IMR-90 (cell line): Measurements from ENCODE around the gene ZNF667. TPM values are rescaled to one million over a fixed set of nuclear protein-coding genes. Genes with fewer than 3 reads are reported as not detected.
A peak's percentile ranks its signal among the peaks of the same experiment; 100 is the strongest.

Experiments used
- ATAC-seq: fragments of 200-7000 bp; cut with Tn5 transposase; 2 replicates; pipeline ENCODE4 v1.9.1; 2020; ENCODE audit warnings: low read depth, mild to moderate bottlenecking, moderate library complexity
- BruUV-seq: library from RNA; stranded (reverse); fragments of 400-500 nt; replicated peaks from 2 replicates; lab custom pipeline; 2021; lab: Mats Ljungman, UMichigan
- CTCF ChIA-PET: fragments of 300-600 bp; formaldehyde crosslinking; extraction: SDS; loops from one replicate; lab custom pipeline; 2021; ENCODE audit warnings: antibody characterized with exemption; lab: Yijun Ruan, JAX
- POLR2A ChIA-PET: fragments of 300-600 bp; sonication (Branson Sonifier 250); formaldehyde crosslinking; loops from one replicate; lab custom pipeline; 2022; ENCODE audit warnings: antibody characterized with exemption; ENCODE audit not compliant: unreplicated experiment; lab: Charles Lee
- DNase-seq: peaks from one replicate; pipeline ENCODE4 v3.0.0; 2013
- H2AFZ ChIP-seq: replicated peaks from 2 replicates; pipeline ENCODE3; 2013; ENCODE audit warnings: low read length, mild to moderate bottlenecking; ENCODE audit not compliant: poor library complexity
- H2AK5ac ChIP-seq: 2 replicates; pipeline ENCODE4 v1.6.1; 2013; ENCODE audit warnings: low read depth, low read length, inconsistent platforms
- H2AK9ac ChIP-seq: replicated peaks from 2 replicates; pipeline ENCODE3; 2013; ENCODE audit warnings: mild to moderate bottlenecking, low read depth, low read length, moderate library complexity; ENCODE audit not compliant: poor library complexity
- H2BK120ac ChIP-seq: 2 replicates; pipeline ENCODE4 v1.6.1; 2013; ENCODE audit warnings: low read depth, low read length, inconsistent platforms
- H2BK15ac ChIP-seq: 3 replicates; pipeline ENCODE4 v1.6.1; 2013; ENCODE audit warnings: low read depth, low read length, inconsistent platforms
- H2BK20ac ChIP-seq: 2 replicates; pipeline ENCODE4 v1.6.1; 2013; ENCODE audit warnings: low read depth, mild to moderate bottlenecking, inconsistent platforms, low read length, moderate library complexity
- H2BK5ac ChIP-seq: 2 replicates; pipeline ENCODE4 v1.6.1; 2013; ENCODE audit warnings: mild to moderate bottlenecking, low read depth, low read length, inconsistent platforms; ENCODE audit not compliant: poor library complexity, severe bottlenecking
- H3K14ac ChIP-seq: replicated peaks from 2 replicates; pipeline ENCODE4 v1.6.1; 2013; ENCODE audit warnings: low read depth, low read length, inconsistent platforms
- H3K18ac ChIP-seq: 2 replicates; pipeline ENCODE4 v1.6.1; 2013; ENCODE audit warnings: low read depth, low read length, control low read depth
- H3K23ac ChIP-seq: 2 replicates; pipeline ENCODE4 v1.6.1; 2013; ENCODE audit warnings: low read depth, low read length, inconsistent platforms
- H3K27ac ChIP-seq: 2 replicates; pipeline ENCODE4 v1.5.1; 2013; ENCODE audit warnings: mild to moderate bottlenecking, control low read depth, low read length; ENCODE audit not compliant: insufficient read depth
- H3K27me3 ChIP-seq: 2 replicates; pipeline ENCODE4 v1.6.1; 2013; ENCODE audit warnings: low read length; ENCODE audit not compliant: control insufficient read depth, insufficient read depth
- H3K36me3 ChIP-seq: 2 replicates; pipeline ENCODE4 v1.6.1; 2013; ENCODE audit warnings: low read length, mixed read lengths; ENCODE audit not compliant: control insufficient read depth, insufficient read depth
- H3K4ac ChIP-seq: 2 replicates; pipeline ENCODE4 v1.6.1; 2013; ENCODE audit warnings: low read depth, low read length, inconsistent platforms
- H3K4me1 ChIP-seq: 2 replicates; pipeline ENCODE4 v1.6.1; 2013; ENCODE audit warnings: low read length, mixed read lengths; ENCODE audit not compliant: control insufficient read depth, insufficient read depth
- H3K4me2 ChIP-seq: 2 replicates; pipeline ENCODE4 v1.6.1; 2013; ENCODE audit warnings: low read depth, mild to moderate bottlenecking, control low read depth, low read length, moderate library complexity
- H3K4me3 ChIP-seq: 2 replicates; pipeline ENCODE4 v1.5.1; 2013; ENCODE audit warnings: low read depth, mild to moderate bottlenecking, control low read depth, low read length, moderate library complexity; ENCODE audit not compliant: insufficient read depth
- H3K56ac ChIP-seq: 2 replicates; pipeline ENCODE4 v1.6.1; 2013; ENCODE audit warnings: low read length, inconsistent platforms; ENCODE audit not compliant: insufficient read depth; ENCODE audit errors: extremely low read depth
- H3K79me1 ChIP-seq, 2 experiments: 2 replicates each; pipeline ENCODE4 v1.6.1; 2013; ENCODE audit warnings: low read length in 2 of 2, inconsistent platforms in 1 of 2, low read depth in 1 of 2
- H3K9ac ChIP-seq: 2 replicates; pipeline ENCODE4 v1.6.1; 2013; ENCODE audit warnings: low read depth, low read length, control low read depth
- H3K9me1 ChIP-seq: 2 replicates; pipeline ENCODE4 v1.6.1; 2013; ENCODE audit warnings: low read length, inconsistent platforms; ENCODE audit not compliant: insufficient read depth
- H3K9me3 ChIP-seq: 2 replicates; pipeline ENCODE4 v1.6.1; 2013; ENCODE audit warnings: low read length; ENCODE audit not compliant: control insufficient read depth, insufficient read depth
- H4K20me1 ChIP-seq: 2 replicates; pipeline ENCODE4 v1.6.1; 2013; ENCODE audit warnings: low read length, inconsistent platforms; ENCODE audit not compliant: insufficient read depth
- H4K5ac ChIP-seq: 2 replicates; pipeline ENCODE4 v1.6.1; 2013; ENCODE audit warnings: mild to moderate bottlenecking, low read depth, low read length, control low read depth
- H4K8ac ChIP-seq, 2 experiments: 2 replicates each; pipeline ENCODE4 v1.6.1; 2013; ENCODE audit warnings: low read depth in 2 of 2, low read length in 2 of 2, control low read depth in 1 of 2, inconsistent platforms in 1 of 2
- H4K91ac ChIP-seq: 2 replicates; pipeline ENCODE4 v1.6.1; 2013; ENCODE audit warnings: low read depth, low read length, inconsistent platforms; ENCODE audit not compliant: insufficient read depth
- BHLHE40 ChIP-seq: fragments of 150-350 bp; IDR thresholded peaks from 2 replicates; pipeline ENCODE4 v1.6.1; 2016; ENCODE audit warnings: mild to moderate bottlenecking, low read depth, low read length
- MAFK ChIP-seq: IDR thresholded peaks from 2 replicates; pipeline ENCODE4 v1.6.1; 2012; ENCODE audit warnings: low read depth, low read length, improper control_type of control experiment
- MAZ ChIP-seq: IDR thresholded peaks from 2 replicates; pipeline ENCODE4 v1.6.1; 2012; ENCODE audit warnings: low read depth, mild to moderate bottlenecking, low read length, improper control_type of control experiment, moderate library complexity, borderline replicate concordance
- MXI1 ChIP-seq: IDR thresholded peaks from 2 replicates; pipeline ENCODE4 v1.6.1; 2012; ENCODE audit warnings: low read depth, mild to moderate bottlenecking, low read length, moderate library complexity, borderline replicate concordance
- WGBS, 2 experiments: methylation state at CpG; one replicate each; pipeline versions ENCODE4 v1.1.5 to v1.1.7; 2013; ENCODE audit warnings: missing lambda C conversion rate in 2 of 2; ENCODE audit not compliant: insufficient read length in 1 of 2; ENCODE audit errors: extremely low coverage in 2 of 2; 5-methylcytosine and 5-hydroxymethylcytosine counted together
- dilution Hi-C: fragments of 300-500 bp; cut with HindIII; formaldehyde crosslinking; loops from one replicate; pipeline ENCODE4 v1.14.3; 2018; ENCODE audit warnings: low sequenced_read_pairs; ENCODE audit not compliant: unreplicated experiment
- in situ Hi-C: fragments of 300-500 bp; cut with MboI; formaldehyde crosslinking; loops from 3 replicates; pipeline ENCODE4 v1.14.3; 2019; ENCODE audit warnings: low sequenced_read_pairs, inconsistent platforms, mixed read lengths
- intact Hi-C: fragments of 100-400 bp; cut with micrococcal nuclease; formaldehyde crosslinking; loops from 2 replicates; pipeline ENCODE4 v1.10.0; 2022
- polyA plus RNA-seq, 3 experiments: library from polyadenylated mRNA; depleted of rRNA; stranded (reverse); fragments of >200 nt; gene quantifications; 2 replicates each; pipeline ENCODE4 v1.2.3, GENCODE V29; 2012; ENCODE audit warnings: low replicate concordance in 1 of 3
- total RNA-seq: library from RNA; depleted of rRNA; stranded (reverse); fragments of >200 nt; gene quantifications from 2 replicates; pipeline ENCODE4 v1.2.3, GENCODE V29; 2012
- TF ChIP-seq, protein P1 (sequence below): fragments of 150-350 bp; IDR thresholded peaks from 2 replicates; pipeline ENCODE4 v1.6.1; 2017; ENCODE audit warnings: mild to moderate bottlenecking, antibody characterized with exemption, low read length, low read depth
- TF ChIP-seq, protein P2 (sequence below): conservative IDR thresholded peaks from 2 replicates; pipeline ENCODE4 v1.5.1; 2012; ENCODE audit warnings: mild to moderate bottlenecking, low read depth, low read length, improper control_type of control experiment

The ZNF667 gene
- total and polyA plus RNA-seq, 2 of the 4 experiments (the other 2 are of a cell fraction) = 1.8 to 3.4 TPM

DNA sequence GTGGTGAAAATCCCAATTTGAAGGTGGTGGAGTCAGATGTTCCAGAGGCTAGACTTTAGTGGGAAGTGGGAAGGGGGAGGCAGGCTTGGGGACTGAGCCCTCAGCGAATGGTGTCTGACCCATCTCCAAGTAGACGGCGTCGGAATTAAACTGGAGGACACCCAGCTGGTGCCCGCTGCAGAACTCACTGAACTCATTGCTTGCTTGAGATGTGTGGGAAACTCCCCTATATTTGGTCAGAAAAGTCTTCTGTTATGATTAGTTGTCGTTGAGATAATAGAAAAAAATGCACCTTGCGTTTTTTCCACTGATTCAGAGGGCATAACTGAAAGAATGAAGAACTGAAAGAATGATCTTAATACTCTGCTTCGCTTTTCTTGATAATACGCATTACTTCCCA lies 73.9 kb downstream of the ZNF667 start:
- H3K4me2 ChIP-seq = peak overlapping the region; percentile 66
- no peak overlapping the region for H2BK15ac ChIP-seq
- dilution Hi-C loops (no loop called here), in situ Hi-C loops (loop anchor here (25.0 kb wide), 1 partner anchor 984 kb away; the partner anchor contains the start of gene ZNF548), intact Hi-C loops (loop anchor here (2.0 to 5.0 kb wide), 2 partner anchors 74 to 134 kb away; partner anchors contain the start of genes ZFP28 and ZNF667)
- no TSS peak for BruUV-seq
- ChIA-PET CTCF (no interaction called here), POLR2A (interaction anchor here (1.0 kb wide), 1 partner anchor 10 kb away, joined by 4 read pairs; the partner anchor contains the start of gene ZNF582)
- no peak overlapping the region for H3K4ac ChIP-seq
- no peak for TF ChIP-seq MXI1
- TF ChIP-seq, protein P1, sequence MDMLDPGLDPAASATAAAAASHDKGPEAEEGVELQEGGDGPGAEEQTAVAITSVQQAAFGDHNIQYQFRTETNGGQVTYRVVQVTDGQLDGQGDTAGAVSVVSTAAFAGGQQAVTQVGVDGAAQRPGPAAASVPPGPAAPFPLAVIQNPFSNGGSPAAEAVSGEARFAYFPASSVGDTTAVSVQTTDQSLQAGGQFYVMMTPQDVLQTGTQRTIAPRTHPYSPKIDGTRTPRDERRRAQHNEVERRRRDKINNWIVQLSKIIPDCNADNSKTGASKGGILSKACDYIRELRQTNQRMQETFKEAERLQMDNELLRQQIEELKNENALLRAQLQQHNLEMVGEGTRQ = no peak
- TF ChIP-seq BHLHE40 = no peak
- no peak for TF ChIP-seq MAFK
- no peak for TF ChIP-seq MAZ
- TF ChIP-seq, protein P2, sequence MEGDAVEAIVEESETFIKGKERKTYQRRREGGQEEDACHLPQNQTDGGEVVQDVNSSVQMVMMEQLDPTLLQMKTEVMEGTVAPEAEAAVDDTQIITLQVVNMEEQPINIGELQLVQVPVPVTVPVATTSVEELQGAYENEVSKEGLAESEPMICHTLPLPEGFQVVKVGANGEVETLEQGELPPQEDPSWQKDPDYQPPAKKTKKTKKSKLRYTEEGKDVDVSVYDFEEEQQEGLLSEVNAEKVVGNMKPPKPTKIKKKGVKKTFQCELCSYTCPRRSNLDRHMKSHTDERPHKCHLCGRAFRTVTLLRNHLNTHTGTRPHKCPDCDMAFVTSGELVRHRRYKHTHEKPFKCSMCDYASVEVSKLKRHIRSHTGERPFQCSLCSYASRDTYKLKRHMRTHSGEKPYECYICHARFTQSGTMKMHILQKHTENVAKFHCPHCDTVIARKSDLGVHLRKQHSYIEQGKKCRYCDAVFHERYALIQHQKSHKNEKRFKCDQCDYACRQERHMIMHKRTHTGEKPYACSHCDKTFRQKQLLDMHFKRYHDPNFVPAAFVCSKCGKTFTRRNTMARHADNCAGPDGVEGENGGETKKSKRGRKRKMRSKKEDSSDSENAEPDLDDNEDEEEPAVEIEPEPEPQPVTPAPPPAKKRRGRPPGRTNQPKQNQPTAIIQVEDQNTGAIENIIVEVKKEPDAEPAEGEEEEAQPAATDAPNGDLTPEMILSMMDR = no peak
- no peaks in the 10 kb centered on the region for H3K27me3 ChIP-seq
- H2BK20ac ChIP-seq = no peak overlapping the region
- H2BK120ac ChIP-seq = no peak overlapping the region
- peak overlapping the region; percentile 61 for H3K9ac ChIP-seq
- peak overlapping the region; percentile 7; the same call in 1 of the 2 replicates for H3K56ac ChIP-seq
- peak; percentile 39 for DNase-seq
- ATAC-seq = peak; percentile 1; the same call in 1 of the 2 replicates
- peaks cover 10 to 19% of the 10 kb centered on the region in 2 experiments for H3K79me1 ChIP-seq
- H3K9me1 ChIP-seq = peaks cover 7% of the 10 kb centered on the region
- H3K18ac ChIP-seq = no peak overlapping the region
- H4K91ac ChIP-seq = no peak overlapping the region
- H3K36me3 ChIP-seq = peaks cover 8% of the 10 kb centered on the region; the same call in 1 of the 2 replicates
- peaks cover 18% of the 10 kb centered on the region for H3K9me3 ChIP-seq
- peak overlapping the region; percentile 79 for H3K4me3 ChIP-seq
- no peak overlapping the region for H3K23ac ChIP-seq
- H2BK5ac ChIP-seq = no peak overlapping the region
- peak overlapping the region; percentile 76 for H3K27ac ChIP-seq
- no peak overlapping the region; the same call in 1 of the 2 replicates for H3K14ac ChIP-seq
- 23% methylated on average over 5 of the region's 9 CpGs; no CpG with 5 or more reads in 1 of the 2 experiments for WGBS, 2 experiments
- no peak overlapping the region for H2AK9ac ChIP-seq
- no peaks in the 10 kb centered on the region for H3K4me1 ChIP-seq
- H2AK5ac ChIP-seq = no peak overlapping the region
- no peaks in the 10 kb centered on the region for H4K20me1 ChIP-seq
- H2AFZ ChIP-seq = peak overlapping the region; percentile 67
- peak overlapping the region; percentile 61 to 99; a peak in 3 of 4 replicates for H4K8ac ChIP-seq
- H4K5ac ChIP-seq = peak overlapping the region; percentile 12; the same call in 1 of the 2 replicates
